ENCODE data around the gene SGMS1.

Gene SGMS1

GRCh38 chr10:50318129-50318528 is 305.6 kb downstream of the SGMS1 start:
- DNase-seq: no peak

GRCh38 chr10:50316695-50317648 is 306.8 kb downstream of the SGMS1 start:
- no peak for DNase-seq

- no peak for DNase-seq
Measured at GRCh38 chr10:50316174-50316573, 307.6 kb downstream of the SGMS1 start.

GRCh38 chr10:50315424-50315823 is 308.3 kb downstream of the SGMS1 start:
- no peak for DNase-seq

- DNase-seq: no peak
Measured at GRCh38 chr10:50314169-50315071, 309.3 kb downstream of the SGMS1 start.

- DNase-seq: no peak
Measured at GRCh38 chr10:50312464-50313437, 311.0 kb downstream of the SGMS1 start.

GRCh38 chr10:50310560-50311174 is 313.1 kb downstream of the SGMS1 start:
- DNase-seq: no peak

- no peak for DNase-seq
Measured at GRCh38 chr10:50309342-50309741, 314.4 kb downstream of the SGMS1 start.

GRCh38 chr10:50304660-50305059 is 319.1 kb downstream of the SGMS1 start:
- no peak for DNase-seq

- DNase-seq: no peak
Measured at GRCh38 chr10:50299948-50300669, 323.6 kb downstream of the SGMS1 start.

- no peak for DNase-seq
Measured at GRCh38 chr10:50295367-50295766, 328.4 kb downstream of the SGMS1 start.

GRCh38 chr10:50294582-50294981 is 329.2 kb downstream of the SGMS1 start:
- DNase-seq: no peak

- no peak for DNase-seq
Measured at GRCh38 chr10:50293513-50294313, 330.0 kb downstream of the SGMS1 start.

GRCh38 chr10:50291261-50291850 is 332.4 kb downstream of the SGMS1 start:
- no peak for DNase-seq

GRCh38 chr10:50289196-50289595 is 334.6 kb downstream of the SGMS1 start:
- DNase-seq: no peak

- no peak for DNase-seq
Measured at GRCh38 chr10:50286996-50287803, 336.6 kb downstream of the SGMS1 start.

- no peak for DNase-seq
Measured at GRCh38 chr10:50286517-50286916, 337.2 kb downstream of the SGMS1 start.

GRCh38 chr10:50281967-50282522 is 341.7 kb downstream of the SGMS1 start:
- no peak for DNase-seq

Data from activated CD8-positive, alpha-beta memory T cell treated with anti-CD3 and anti-CD28 coated beads for 24 hours (primary cell).